DOHH2 (cell line): ENCODE results near the gene CIB1.

Experiments used
- H3F3A ChIP-seq: fragments of 200-600 bp; sonication (generic), shearing (Covaris generic); 2 replicates; pipeline ENCODE4 v1.6.0; 2016; ENCODE audit warnings: antibody characterized with exemption, mild to moderate bottlenecking; ENCODE audit not compliant: control insufficient read depth, insufficient read depth
- H3K27ac ChIP-seq: fragments of 200-600 bp; sonication (generic); 2 replicates; pipeline ENCODE4 v1.5.1; 2014; ENCODE audit warnings: low read depth, mild to moderate bottlenecking, low read length, moderate library complexity
- H3K27me3 ChIP-seq: fragments of 200-600 bp; sonication (generic); 2 replicates; pipeline ENCODE4 v1.6.1; 2014; ENCODE audit warnings: mild to moderate bottlenecking, low read length, mixed read lengths; ENCODE audit not compliant: control insufficient read depth
- H3K36me3 ChIP-seq: fragments of 200-600 bp; sonication (generic); 2 replicates; pipeline ENCODE4 v1.6.1; 2014; ENCODE audit warnings: mild to moderate bottlenecking, low read length, moderate library complexity, mixed read lengths; ENCODE audit not compliant: control insufficient read depth
- H3K4me1 ChIP-seq: fragments of 200-600 bp; sonication (generic); 2 replicates; pipeline ENCODE4 v1.6.1; 2014; ENCODE audit warnings: mild to moderate bottlenecking, low read length, mixed read lengths; ENCODE audit not compliant: control insufficient read depth
- H3K4me2 ChIP-seq: fragments of 200-600 bp; sonication (generic); 2 replicates; pipeline ENCODE4 v1.6.0; 2014; ENCODE audit warnings: mild to moderate bottlenecking, low read length, moderate library complexity
- H3K4me3 ChIP-seq: fragments of 200-600 bp; sonication (generic); 2 replicates; pipeline ENCODE4 v1.5.1; 2014; ENCODE audit warnings: mild to moderate bottlenecking, low read length, mixed read lengths
- H3K79me2 ChIP-seq: fragments of 200-600 bp; sonication (generic); 2 replicates; pipeline ENCODE4 v1.6.1; 2014; ENCODE audit warnings: mild to moderate bottlenecking, low read length, mixed read lengths; ENCODE audit not compliant: control insufficient read depth
- H3K9me2 ChIP-seq: fragments of 200-600 bp; sonication (generic); replicated peaks from 2 replicates; pipeline ENCODE4 v1.6.1; 2014; ENCODE audit warnings: mild to moderate bottlenecking, low read length, mixed read lengths; ENCODE audit not compliant: control insufficient read depth
- H3K9me3 ChIP-seq: fragments of 200-600 bp; sonication (generic); 2 replicates; pipeline ENCODE4 v1.6.1; 2014; ENCODE audit warnings: antibody characterized with exemption, low read length, mixed read lengths; ENCODE audit not compliant: control insufficient read depth, insufficient read depth
- H4K20me1 ChIP-seq: fragments of 200-600 bp; sonication (generic); 2 replicates; pipeline ENCODE4 v1.6.0; 2014; ENCODE audit warnings: low read depth, mild to moderate bottlenecking, antibody characterized with exemption, low read length, moderate library complexity; ENCODE audit not compliant: control insufficient read depth, insufficient read depth
- EZH2phosphoT487 ChIP-seq: fragments of 200-600 bp; sonication (generic); IDR thresholded peaks from 2 replicates; pipeline ENCODE4 v1.6.1; 2017; ENCODE audit warnings: borderline replicate concordance, mild to moderate bottlenecking, antibody characterized with exemption, low read length, moderate library complexity, mixed read lengths
- TF ChIP-seq, protein P1 (sequence below): fragments of 200-600 bp; sonication (generic); IDR thresholded peaks from one replicate; pipeline ENCODE4 v1.5.1; 2014; ENCODE audit warnings: antibody characterized with exemption, mild to moderate bottlenecking, low read depth, low read length; ENCODE audit not compliant: poor library complexity, severe bottlenecking

Gene CIB1

DNA sequence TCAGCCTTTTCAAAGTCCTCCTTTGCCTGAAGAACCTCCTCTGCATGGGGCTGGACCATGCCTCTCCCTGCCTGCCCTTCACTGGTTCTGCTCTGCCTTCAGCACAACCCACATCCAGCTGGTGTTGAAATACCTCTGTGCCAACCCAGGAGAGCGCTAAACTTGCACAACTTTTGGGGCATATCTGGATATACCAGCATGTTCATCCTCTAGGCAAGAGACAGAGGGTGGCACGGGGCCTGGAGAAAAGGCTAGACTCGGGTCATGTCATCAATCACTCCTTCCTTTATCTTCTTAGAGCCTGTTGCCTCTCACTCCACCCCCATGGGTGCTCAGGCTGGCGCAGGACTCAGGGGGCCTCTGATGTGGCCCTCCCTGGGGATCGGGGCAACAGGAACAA, 27.9 kb downstream of the CIB1 start:
- Histone ChIP-seq H3K9me2 (no peaks in the 10 kb centered on the region), H3K27me3 (peaks cover 8% of the 10 kb centered on the region), H3K4me1 (peaks cover 12% of the 10 kb centered on the region), H3K36me3 (no peaks in the 10 kb centered on the region), H3K79me2 (peaks cover 5% of the 10 kb centered on the region), H3K27ac (no peak overlapping the region), H3F3A (no peaks in the 10 kb centered on the region), H3K4me2 (no peak overlapping the region), H3K4me3 (no peak overlapping the region), H3K9me3 (no peaks in the 10 kb centered on the region), H4K20me1 (0 out of 2 replicates have a peak, but pooled peaks cover 2% of the 10 kb centered on the region)
- TF ChIP-seq, protein P1, sequence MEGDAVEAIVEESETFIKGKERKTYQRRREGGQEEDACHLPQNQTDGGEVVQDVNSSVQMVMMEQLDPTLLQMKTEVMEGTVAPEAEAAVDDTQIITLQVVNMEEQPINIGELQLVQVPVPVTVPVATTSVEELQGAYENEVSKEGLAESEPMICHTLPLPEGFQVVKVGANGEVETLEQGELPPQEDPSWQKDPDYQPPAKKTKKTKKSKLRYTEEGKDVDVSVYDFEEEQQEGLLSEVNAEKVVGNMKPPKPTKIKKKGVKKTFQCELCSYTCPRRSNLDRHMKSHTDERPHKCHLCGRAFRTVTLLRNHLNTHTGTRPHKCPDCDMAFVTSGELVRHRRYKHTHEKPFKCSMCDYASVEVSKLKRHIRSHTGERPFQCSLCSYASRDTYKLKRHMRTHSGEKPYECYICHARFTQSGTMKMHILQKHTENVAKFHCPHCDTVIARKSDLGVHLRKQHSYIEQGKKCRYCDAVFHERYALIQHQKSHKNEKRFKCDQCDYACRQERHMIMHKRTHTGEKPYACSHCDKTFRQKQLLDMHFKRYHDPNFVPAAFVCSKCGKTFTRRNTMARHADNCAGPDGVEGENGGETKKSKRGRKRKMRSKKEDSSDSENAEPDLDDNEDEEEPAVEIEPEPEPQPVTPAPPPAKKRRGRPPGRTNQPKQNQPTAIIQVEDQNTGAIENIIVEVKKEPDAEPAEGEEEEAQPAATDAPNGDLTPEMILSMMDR, result no peak
- TF ChIP-seq EZH2phosphoT487, result no peak

DNA sequence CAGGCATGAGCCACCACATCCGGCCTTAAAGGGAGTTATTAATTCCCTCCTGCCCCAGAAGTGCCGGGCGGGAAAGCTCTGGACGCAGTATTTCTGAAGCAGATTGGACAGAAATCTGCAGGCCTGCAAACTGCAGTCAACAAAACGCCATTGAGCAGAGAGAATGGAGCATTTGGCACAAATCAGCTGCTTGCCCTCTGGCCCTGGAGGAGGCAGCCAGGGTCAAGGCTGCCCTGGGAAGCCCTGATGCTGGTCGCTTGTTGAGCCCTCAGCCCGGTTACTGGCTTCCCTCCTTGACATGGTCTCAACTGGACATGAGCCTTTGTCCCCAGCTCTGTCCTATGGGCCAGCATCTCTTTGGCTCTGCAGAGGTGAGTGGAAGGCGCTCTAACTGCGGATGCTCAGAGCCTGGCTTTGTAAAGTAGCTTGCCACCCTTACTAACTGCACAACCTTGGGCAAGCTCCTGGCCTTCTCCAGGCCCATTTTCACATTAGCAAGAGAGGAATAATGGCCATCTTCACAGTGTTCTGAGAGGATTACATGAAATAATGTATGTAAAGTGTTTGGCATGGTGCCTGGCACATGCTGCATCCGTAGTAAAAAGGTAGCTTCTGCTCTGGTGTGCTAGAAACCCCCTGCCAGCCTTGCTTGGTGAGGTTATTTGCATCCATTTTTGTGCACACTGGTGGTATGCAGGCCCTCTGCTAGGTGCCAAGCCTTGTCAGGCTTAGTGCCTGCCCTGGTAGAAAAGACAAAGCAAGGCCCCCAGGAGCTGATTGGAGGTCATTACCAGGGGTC, 28.5 kb downstream of the CIB1 start:
- H3F3A ChIP-seq, result no peaks in the 10 kb centered on the region
- peaks cover 19% of the 10 kb centered on the region for H3K4me1 ChIP-seq
- peaks cover 5% of the 10 kb centered on the region for H3K79me2 ChIP-seq
- no peak overlapping the region for H3K4me2 ChIP-seq
- no peaks in the 10 kb centered on the region for H3K9me3 ChIP-seq
- no peaks in the 10 kb centered on the region for H3K36me3 ChIP-seq
- H3K4me3 ChIP-seq, result no peak overlapping the region
- no peak for TF ChIP-seq EZH2phosphoT487
- TF ChIP-seq, protein P1, result no peak
- H4K20me1 ChIP-seq, result 0 out of 2 replicates have a peak, but pooled peaks cover 2% of the 10 kb centered on the region
- no peak overlapping the region for H3K27ac ChIP-seq
- H3K9me2 ChIP-seq, result no peaks in the 10 kb centered on the region
- H3K27me3 ChIP-seq, result peaks cover 8% of the 10 kb centered on the region

DNA sequence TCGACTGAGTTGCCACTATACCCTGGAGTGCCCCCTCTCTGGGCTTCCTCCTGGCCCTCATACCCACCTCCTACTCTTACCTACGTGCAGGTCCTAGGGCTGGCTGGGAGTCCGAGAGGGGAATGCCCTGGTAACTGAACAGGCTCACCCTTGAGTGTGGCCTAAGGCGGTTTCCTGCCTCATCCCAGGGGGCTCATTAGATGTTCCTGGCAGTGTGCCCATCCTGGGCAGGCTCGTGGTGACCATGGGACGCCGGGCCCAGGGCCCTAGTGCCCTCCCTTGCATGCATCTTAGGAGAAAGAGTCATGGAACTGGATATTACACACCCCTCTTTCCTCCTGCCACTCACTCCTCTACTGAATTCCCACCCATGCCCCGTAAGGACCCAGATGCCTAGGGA, 29.8 kb downstream of the CIB1 start:
- Histone ChIP-seq H3K79me2 (peaks cover 5% of the 10 kb centered on the region), H3K4me2 (no peak overlapping the region), H3K4me3 (no peak overlapping the region), H3K36me3 (no peaks in the 10 kb centered on the region), H3K9me2 (no peaks in the 10 kb centered on the region), H3K27ac (no peak overlapping the region), H3K4me1 (peaks cover 20% of the 10 kb centered on the region), H4K20me1 (0 out of 2 replicates have a peak, but pooled peaks cover 2% of the 10 kb centered on the region), H3K27me3 (peaks cover 8% of the 10 kb centered on the region), H3K9me3 (no peaks in the 10 kb centered on the region), H3F3A (no peaks in the 10 kb centered on the region)
- TF ChIP-seq EZH2phosphoT487, result no peak
- TF ChIP-seq, protein P1, result no peak
